GM12878 (cell line): Measurements from ENCODE around the gene PRPF40B. TPM values are rescaled to one million over a fixed set of nuclear protein-coding genes. Genes with fewer than 3 reads are reported as not detected.

Source experiments
- CBFB ChIP-seq: IDR thresholded peaks from 2 replicates; pipeline ENCODE4 v1.6.1; 2016; ENCODE audit warnings: antibody characterized with exemption, low read depth
- CBX5 ChIP-seq: sonication (generic); IDR thresholded peaks from 2 replicates; pipeline ENCODE4 v1.6.1; 2016; ENCODE audit warnings: low read depth, moderate library complexity, mild to moderate bottlenecking, inconsistent platforms
- CEBPB ChIP-seq, 2 experiments: fragments of 150-350 bp in 1 of 2; IDR thresholded peaks; 2 replicates each; pipeline ENCODE4 v1.6.1; 2012 to 2014; ENCODE audit warnings: low read depth in 2 of 2, low read length in 2 of 2, borderline replicate concordance in 1 of 2, inconsistent platforms in 1 of 2
- EED ChIP-seq: sonication (generic); IDR thresholded peaks from 2 replicates; pipeline ENCODE4 v1.6.1; 2016; ENCODE audit warnings: antibody characterized with exemption, low read depth
- EGR1 ChIP-seq, 2 experiments: IDR thresholded peaks; 1 replicate in 1 of 2; 2 replicates in 1 of 2; pipeline ENCODE4 v1.6.1; 2011 to 2012; ENCODE audit warnings: low read depth in 2 of 2, low read length in 2 of 2, borderline replicate concordance in 1 of 2, mild to moderate bottlenecking in 1 of 2, moderate library complexity in 1 of 2
- FOXK2 ChIP-seq: fragments of 450-650 bp; IDR thresholded peaks from 2 replicates; pipeline ENCODE4 v1.6.1; 2017; ENCODE audit warnings: mild to moderate bottlenecking, moderate library complexity
- GABPA ChIP-seq: IDR thresholded peaks from 2 replicates; pipeline ENCODE4 v1.6.1; 2014; ENCODE audit warnings: antibody characterized with exemption, low read depth, mild to moderate bottlenecking, inconsistent platforms
- IRF4 ChIP-seq: IDR thresholded peaks from 2 replicates; pipeline ENCODE4 v1.6.1; 2011; ENCODE audit warnings: low read depth, low read length
- NR2C1 ChIP-seq: fragments of 450-650 bp; IDR thresholded peaks from 2 replicates; pipeline ENCODE4 v1.6.1; 2017; ENCODE audit warnings: antibody characterized with exemption, mild to moderate bottlenecking, moderate library complexity
- POU2F2 ChIP-seq: IDR thresholded peaks from 3 replicates; pipeline ENCODE4 v1.6.1; 2011; ENCODE audit warnings: low read depth, mild to moderate bottlenecking, low read length, borderline replicate concordance
- RAD21 ChIP-seq: IDR thresholded peaks from 2 replicates; pipeline ENCODE4 v1.6.1; 2011; ENCODE audit warnings: mild to moderate bottlenecking, low read depth, low read length, moderate library complexity; ENCODE audit not compliant: insufficient read depth
- RBBP5 ChIP-seq: fragments of 200-600 bp; sonication (generic); conservative IDR thresholded peaks from 2 replicates; pipeline ENCODE4 v1.6.1; 2016
- REST ChIP-seq: IDR thresholded peaks from 2 replicates; pipeline ENCODE4 v1.6.1; 2012; ENCODE audit warnings: mild to moderate bottlenecking, low read depth, low read length
- SMARCA5 ChIP-seq: fragments of 450-650 bp; IDR thresholded peaks from 2 replicates; pipeline ENCODE4 v1.6.1; 2017; ENCODE audit warnings: mild to moderate bottlenecking
- TCF12 ChIP-seq: IDR thresholded peaks from 2 replicates; pipeline ENCODE4 v1.6.1; 2011; ENCODE audit warnings: low read depth, mild to moderate bottlenecking, low read length
- ZBTB40 ChIP-seq: fragments of 450-650 bp; IDR thresholded peaks from 2 replicates; pipeline ENCODE4 v1.6.1; 2016; ENCODE audit warnings: mild to moderate bottlenecking, moderate library complexity, borderline replicate concordance
- polyA plus RNA-seq, 11 experiments: library from polyadenylated mRNA; depleted of rRNA in 4 of 11; unstranded in 6 of 11; stranded (reverse) in 5 of 11; fragments of >200 nt; fragmentation: Nextera tagmentation in 4 of 11; fragmentation: Illumina TruSeq in 1 of 11; extraction: Ambion mirVana in 4 of 11; extraction: Trizol in 1 of 11; gene quantifications; 1 replicate in 1 of 11; 2 replicates in 10 of 11; pipeline versions ENCODE4 v1.2.1 to v1.2.3, GENCODE V29; 2011 to 2016; ENCODE audit warnings: inconsistent platforms in 2 of 11, missing spikeins in 2 of 11, low read depth in 1 of 11
- total RNA-seq, 4 experiments: library from RNA; depleted of rRNA in 3 of 4; stranded (reverse); fragments of >200 nt in 3 of 4; fragmentation: Illumina TruSeq in 1 of 4; extraction: Trizol in 1 of 4; gene quantifications; 2 replicates each; pipeline versions ENCODE4 v1.2.1 to v1.2.3, GENCODE V29; 2013 to 2021
- TF ChIP-seq, protein P1 (sequence below): fragments of 450-650 bp; IDR thresholded peaks from 2 replicates; pipeline ENCODE4 v1.6.1; 2016; ENCODE audit warnings: mild to moderate bottlenecking
- TF ChIP-seq, protein P2 (sequence below): fragments of 450-650 bp; IDR thresholded peaks from 2 replicates; pipeline ENCODE4 v1.6.1; 2017; ENCODE audit warnings: mild to moderate bottlenecking, low read depth, inconsistent platforms; ENCODE audit not compliant: poor library complexity, severe bottlenecking

PRPF40B gene
- total and polyA plus RNA-seq, 10 of the 15 experiments (the other 5 are each of a cell fraction or from before 2014, with no cell fraction given), result 0.31 to 17.9 (median 7.3) TPM

GRCh38 chr12:49662998-49663843, 39.9 kb downstream of the PRPF40B start (continued):
- TF ChIP-seq GABPA, result peak; percentile 74; the same call in 1 of the 2 replicates
- TF ChIP-seq FOXK2, result no peak
- 0 out of 4 replicates have a peak, but pooled peaks of 1 of the 2 experiments have one; percentile 34 for TF ChIP-seq CEBPB (IDR thresholded peaks at IDR 0.05; ENCODE audit: borderline replicate concordance in 1 of 2, low read depth in 2 of 2, low read length in 2 of 2)
- peak; percentile 41; the same call in 1 of the 2 replicates for TF ChIP-seq NR2C1
- peak; percentile 82; the same call in 1 of the 2 replicates for TF ChIP-seq TCF12
- TF ChIP-seq, protein P1, sequence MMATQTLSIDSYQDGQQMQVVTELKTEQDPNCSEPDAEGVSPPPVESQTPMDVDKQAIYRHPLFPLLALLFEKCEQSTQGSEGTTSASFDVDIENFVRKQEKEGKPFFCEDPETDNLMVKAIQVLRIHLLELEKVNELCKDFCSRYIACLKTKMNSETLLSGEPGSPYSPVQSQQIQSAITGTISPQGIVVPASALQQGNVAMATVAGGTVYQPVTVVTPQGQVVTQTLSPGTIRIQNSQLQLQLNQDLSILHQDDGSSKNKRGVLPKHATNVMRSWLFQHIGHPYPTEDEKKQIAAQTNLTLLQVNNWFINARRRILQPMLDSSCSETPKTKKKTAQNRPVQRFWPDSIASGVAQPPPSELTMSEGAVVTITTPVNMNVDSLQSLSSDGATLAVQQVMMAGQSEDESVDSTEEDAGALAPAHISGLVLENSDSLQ, result peak; percentile 92
- peak; percentile 98 for TF ChIP-seq EED
- peak in 1 of 2 experiments; percentile 87; a peak in 2 of 3 replicates for TF ChIP-seq EGR1 (IDR thresholded peaks at IDR 0.05; ENCODE audit: borderline replicate concordance in 1 of 2, low read depth in 2 of 2, low read length in 2 of 2)
- TF ChIP-seq REST, result no peak
- TF ChIP-seq RBBP5, result 0 out of 2 replicates have a peak, but pooled peaks have one; percentile 73
- TF ChIP-seq, protein P2, sequence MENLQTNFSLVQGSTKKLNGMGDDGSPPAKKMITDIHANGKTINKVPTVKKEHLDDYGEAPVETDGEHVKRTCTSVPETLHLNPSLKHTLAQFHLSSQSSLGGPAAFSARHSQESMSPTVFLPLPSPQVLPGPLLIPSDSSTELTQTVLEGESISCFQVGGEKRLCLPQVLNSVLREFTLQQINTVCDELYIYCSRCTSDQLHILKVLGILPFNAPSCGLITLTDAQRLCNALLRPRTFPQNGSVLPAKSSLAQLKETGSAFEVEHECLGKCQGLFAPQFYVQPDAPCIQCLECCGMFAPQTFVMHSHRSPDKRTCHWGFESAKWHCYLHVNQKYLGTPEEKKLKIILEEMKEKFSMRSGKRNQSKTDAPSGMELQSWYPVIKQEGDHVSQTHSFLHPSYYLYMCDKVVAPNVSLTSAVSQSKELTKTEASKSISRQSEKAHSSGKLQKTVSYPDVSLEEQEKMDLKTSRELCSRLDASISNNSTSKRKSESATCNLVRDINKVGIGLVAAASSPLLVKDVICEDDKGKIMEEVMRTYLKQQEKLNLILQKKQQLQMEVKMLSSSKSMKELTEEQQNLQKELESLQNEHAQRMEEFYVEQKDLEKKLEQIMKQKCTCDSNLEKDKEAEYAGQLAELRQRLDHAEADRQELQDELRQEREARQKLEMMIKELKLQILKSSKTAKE, result peak; percentile 97
- TF ChIP-seq CBX5, result peak; percentile 88; the same call in 1 of the 2 replicates
- peak; percentile 81 for TF ChIP-seq IRF4
- peak; percentile 73; the same call in 2 of the 3 replicates for TF ChIP-seq POU2F2
- TF ChIP-seq CBFB, result 0 out of 2 replicates have a peak, but pooled peaks have one; percentile 14
- TF ChIP-seq ZBTB40, result peak; percentile 25; the same call in 1 of the 2 replicates
- TF ChIP-seq SMARCA5, result no peak
- peak; percentile 23; the same call in 1 of the 2 replicates for TF ChIP-seq RAD21
